GM19438 (cell line): ENCODE results near the gene KAT8.
"Not testable (repeated sequence)": the region's sequence is repeated elsewhere in the genome, so short reads cannot be mapped to it uniquely, and the experiment has no call there.

Experiments used
- ATAC-seq: cut with Tn5 transposase; IDR thresholded peaks from one replicate; pipeline ENCODE4 v1.9.1; 2021; ENCODE audit warnings: low read depth; ENCODE audit not compliant: unreplicated experiment

KAT8 gene

DNA sequence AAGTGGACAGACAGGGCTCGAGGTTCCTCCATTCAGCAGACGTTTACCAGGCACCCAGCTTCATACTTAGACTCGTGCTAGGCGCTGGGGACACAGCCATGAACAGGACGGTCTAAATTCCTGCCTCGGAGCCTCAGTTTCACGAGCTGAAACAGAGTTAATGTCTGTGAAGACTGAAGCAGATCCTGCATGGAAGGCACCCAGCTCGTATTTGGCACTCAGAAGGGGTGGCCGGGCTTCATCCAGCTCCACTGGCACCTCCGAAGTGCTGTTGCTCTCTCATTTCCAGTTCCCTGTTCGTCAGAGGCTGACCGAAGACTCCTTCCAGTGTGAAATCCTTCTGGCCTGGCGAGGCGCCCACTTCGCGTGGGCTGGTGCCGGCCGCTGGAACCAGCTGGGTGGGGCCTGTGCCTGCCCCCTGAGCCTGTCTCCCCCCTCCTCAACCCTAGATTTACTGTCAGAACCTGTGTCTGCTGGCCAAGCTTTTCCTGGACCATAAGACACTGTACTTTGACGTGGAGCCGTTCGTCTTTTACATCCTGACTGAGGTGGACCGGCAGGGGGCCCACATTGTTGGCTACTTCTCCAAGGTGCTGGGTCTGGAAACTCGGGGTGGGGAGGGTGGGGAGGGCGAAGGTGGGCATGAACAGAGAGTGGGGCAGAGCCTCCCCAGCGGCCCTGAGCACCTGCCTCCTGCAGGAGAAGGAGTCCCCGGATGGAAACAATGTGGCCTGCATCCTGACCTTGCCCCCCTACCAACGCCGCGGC lies 12.3 kb downstream of the KAT8 start:
- no peak for ATAC-seq

DNA sequence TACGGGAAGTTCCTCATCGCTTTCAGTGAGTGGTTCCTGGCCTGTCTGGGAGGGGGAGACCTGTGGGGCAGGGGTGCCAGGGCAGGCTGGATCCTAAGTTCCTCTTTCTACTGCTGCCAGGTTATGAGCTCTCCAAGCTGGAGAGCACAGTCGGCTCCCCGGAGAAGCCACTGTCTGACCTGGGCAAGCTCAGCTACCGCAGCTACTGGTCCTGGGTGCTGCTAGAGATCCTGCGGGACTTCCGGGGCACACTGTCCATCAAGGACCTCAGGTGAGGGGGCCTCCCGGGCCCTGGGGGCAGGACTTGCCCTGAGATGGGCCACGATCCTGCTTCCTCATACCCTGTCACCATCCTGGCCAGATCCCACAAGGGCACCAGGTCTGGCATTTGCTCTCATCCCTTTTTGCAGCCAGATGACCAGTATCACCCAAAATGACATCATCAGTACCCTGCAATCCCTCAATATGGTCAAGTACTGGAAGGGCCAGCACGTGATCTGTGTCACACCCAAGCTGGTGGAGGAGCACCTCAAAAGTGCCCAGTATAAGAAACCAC lies 12.9 kb downstream of the KAT8 start:
- no peak for ATAC-seq

DNA sequence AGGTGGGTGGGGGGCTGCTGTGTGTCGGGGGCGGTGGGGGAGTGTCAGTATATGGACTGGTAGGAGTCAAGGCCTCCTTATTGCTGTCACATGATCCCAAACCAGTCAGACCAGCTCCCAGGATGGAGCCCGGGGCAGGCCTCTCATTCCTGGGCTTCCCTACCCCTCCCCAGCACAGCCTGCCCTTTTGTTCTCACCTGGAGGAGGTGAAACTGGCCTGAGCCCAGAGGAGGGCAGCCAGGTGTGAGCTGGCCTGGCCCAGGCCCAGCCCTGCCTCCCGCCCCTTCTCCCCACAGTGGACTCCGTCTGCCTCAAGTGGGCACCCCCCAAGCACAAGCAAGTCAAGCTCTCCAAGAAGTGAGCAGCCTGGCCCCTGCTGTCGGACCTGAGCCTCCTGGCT lies 13.4 kb downstream of the KAT8 start:
- no peak for ATAC-seq

DNA sequence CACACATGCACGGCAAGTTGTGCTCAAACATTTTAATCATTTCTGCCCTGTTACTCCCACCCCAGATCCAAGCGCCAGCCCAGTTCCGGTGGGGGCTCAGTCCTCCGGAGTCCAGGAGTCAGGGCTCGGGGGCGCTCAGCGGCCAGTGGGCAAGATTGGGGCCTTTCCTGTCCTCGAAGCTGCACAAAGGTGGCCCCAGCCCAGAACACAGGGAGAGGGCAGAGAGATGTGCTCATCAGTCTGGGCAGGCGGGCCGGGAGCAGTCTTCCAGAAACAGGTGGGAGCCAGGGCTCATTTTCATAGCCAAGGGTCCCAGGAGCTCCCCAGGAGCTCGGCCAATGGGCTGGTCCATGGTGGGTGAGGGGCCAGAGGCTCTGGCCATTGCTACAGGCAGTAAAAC lies 14.0 kb downstream of the KAT8 start:
- no peak for ATAC-seq

DNA sequence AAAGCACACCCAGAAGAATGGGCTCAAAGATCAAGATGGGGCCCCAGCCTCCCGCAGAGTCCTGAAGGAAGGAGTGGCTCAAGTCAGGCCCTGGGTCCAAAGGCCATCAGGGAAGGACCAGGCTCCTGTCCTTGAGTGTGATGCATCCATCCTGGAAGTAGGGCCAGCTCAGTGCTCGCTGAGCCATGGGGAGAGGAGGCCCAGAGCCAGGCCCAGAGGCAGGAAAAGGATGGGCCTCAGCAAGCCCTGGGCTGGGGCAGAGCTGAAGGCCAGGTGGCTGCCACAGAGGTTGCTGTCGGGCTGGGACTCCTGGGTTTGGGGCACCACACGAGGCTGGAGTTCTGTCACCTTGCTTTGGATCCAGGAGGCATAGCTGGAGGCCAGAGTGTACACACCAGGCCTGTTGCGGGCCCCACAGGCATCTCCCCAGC lies 14.4 kb downstream of the KAT8 start:
- no peak for ATAC-seq

DNA sequence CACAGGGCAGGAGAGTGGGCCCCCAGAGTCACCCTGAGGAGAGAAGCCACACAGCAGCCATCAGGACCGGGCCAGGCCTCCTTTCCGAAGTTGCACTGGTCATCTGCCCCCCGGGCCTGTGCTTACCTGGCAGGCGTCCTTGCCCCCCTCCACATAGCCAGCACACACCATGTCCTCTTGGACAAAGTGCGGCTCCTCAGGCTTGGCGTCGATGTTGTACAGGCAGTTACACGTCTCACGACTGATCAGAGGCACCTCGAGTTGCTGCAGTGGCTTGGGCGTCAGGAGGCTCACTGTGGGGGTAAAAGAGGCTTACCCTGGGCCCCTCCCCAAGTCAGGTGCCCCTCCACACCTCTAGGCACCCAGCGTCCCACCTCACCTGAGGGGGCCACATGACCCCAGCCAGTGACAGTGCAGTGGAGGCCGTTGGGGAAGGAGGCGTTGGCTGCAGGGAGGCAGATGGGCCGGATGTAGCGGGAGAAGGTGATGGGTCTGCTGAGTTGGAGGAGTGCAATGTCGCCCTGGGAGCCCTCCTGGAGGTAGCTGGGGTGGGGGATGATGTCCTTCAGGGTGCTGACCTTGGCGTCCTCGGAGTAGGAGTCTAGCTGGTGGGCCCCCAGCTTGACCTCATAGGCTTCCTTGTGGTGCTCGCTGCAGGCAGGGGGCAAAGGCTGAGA lies 15.0 kb downstream of the KAT8 start:
- no peak for ATAC-seq

DNA sequence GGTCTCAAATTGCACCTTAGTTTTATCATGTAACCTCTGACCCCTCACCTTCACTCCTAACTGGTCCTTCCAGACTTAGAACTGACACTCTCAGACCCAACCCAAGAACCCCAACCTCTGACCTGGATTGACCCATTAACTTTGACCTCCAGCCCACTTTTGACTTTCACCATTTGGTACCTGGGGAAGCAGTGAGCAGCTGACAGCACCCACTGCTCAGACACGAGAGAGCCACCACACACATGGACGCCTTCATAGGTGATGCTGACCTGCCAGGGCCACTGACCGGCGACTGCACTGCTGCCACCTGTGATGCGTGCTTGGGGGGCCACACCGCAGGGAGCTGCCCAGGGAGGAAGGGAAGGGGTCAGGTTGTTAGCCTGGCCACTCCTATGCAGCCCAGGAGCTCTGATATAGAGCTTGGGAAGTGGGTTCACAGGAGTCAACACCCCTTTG lies 15.6 kb downstream of the KAT8 start:
- ATAC-seq = no peak

DNA sequence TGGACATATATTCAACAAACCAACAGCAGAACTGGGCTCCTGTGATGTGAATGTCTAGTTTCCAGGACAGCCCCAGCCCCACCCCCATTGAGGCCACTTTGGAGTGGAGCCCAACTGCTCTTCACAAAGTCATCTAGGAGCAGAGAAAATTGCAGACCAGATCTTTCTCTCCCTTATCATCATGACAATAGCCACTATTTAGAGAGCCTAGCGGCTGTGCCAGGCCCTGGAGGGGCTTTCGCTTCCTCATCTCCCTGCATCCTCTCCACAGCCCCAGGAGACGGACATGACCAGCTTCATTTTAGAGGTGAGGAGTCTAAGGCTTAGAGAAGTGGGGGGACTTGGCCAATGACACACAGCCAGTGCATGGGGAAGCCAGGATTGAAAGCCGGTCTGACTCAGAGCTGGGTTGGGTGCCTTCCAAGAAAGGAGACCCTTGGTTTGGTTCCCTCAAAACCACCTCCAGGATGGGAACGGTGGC lies 16.7 kb downstream of the KAT8 start:
- no peak for ATAC-seq

DNA sequence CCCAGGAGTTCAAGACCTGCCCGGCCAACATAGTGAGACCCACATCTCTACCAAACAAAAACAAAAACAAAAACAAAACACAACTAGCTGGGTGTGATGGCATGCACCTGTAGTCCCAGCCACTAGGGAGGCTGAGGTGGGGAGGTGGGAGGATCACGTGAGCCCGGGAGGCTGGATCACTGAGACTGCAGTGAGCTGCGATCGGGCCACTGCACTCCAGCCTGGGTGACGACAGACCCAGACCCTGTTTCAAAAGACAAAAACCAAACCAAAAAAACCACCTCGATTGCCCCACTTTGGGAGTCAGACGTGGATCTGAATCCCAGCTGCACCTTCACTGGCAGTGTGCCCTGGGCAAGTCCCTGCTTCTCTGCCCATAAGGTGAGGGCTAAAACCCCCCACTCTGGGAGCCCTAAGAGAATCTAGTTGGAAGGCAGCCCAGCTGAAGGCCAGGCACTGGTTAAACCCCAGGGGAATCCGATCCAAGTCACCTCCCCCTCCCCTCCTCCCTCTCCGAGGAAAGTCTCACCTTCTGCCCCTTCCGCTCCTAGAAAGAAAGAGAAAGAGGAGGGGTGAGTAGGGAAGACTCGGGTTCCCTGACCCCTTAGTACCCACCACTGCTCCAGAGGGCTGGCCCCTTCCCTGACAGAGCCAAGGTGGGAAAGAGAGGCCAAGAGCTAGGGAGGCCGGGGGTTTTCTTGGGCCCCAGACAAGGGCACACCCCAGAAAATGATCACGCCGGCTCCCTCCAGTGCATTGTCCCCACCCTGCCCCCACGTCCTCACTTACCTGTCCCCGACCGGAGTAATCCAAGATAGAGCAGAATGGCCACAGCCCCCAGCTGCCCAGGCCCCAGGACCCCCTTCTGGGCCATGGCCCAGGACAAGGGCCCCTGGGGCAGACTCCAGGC lies 17.4 kb downstream of the KAT8 start:
- ATAC-seq = no peak

DNA sequence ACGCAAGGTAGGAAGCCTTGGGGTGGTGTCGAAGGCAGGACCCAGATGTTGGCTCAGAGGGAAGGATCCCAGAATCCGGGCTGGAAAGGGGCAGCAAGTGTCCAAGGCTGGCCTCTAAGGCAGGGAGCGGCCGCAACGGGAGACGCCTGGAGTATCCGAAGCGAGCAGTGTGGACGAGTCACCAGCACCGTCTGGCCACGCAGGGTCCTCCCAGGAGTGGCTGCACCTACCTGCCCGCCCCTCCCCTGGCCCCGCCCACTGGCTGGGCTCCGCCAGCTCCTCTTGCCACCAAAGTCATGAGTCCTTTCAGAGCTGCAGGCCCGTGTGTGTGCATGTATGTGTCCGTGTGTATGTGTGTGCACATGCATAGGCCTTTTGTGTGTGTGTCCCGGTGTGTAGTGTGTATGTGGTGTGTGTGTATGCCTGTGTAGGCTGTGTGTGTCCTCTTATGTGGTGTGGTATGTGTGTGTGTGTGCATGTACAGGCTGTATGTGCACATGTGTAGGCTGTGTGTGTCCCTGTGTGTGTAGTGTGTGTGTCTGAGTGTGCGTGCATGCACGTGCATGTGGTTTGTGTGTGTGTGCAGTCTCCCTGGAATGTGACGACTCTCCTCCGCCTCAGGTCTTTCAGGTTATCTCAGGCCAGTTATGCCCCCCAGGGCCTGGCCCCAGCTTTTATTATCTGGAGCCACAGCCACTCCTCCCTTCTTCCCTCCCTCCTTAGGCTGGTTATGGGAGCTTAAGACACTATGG lies 18.2 kb downstream of the KAT8 start, which contains the start of gene PRSS8:
Gene PRSS8, minus strand, starts transcription at position 193 of the 752 bp plus-strand sequence. CDS start 229 bp downstream, outside the sequence.
- ATAC-seq = no peak

DNA sequence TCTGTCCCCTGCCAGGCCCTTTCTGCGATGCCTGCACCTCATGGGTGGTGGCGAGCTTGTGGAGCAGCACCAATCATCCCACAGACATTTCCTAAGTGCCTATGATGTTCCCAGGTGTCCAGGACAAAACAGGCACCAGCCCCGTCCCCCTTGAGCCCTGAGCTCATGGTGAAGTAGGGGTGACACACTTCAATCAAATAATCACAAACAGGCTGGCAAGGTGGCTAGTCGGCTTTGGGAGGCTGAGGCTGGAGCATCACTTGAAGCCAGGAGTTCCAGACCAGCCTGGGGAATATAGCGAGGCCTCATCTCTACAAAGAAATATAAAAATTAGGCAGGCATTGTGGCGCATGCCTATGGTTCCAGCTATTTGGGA lies 18.8 kb downstream of the KAT8 start:
- ATAC-seq = no peak

DNA sequence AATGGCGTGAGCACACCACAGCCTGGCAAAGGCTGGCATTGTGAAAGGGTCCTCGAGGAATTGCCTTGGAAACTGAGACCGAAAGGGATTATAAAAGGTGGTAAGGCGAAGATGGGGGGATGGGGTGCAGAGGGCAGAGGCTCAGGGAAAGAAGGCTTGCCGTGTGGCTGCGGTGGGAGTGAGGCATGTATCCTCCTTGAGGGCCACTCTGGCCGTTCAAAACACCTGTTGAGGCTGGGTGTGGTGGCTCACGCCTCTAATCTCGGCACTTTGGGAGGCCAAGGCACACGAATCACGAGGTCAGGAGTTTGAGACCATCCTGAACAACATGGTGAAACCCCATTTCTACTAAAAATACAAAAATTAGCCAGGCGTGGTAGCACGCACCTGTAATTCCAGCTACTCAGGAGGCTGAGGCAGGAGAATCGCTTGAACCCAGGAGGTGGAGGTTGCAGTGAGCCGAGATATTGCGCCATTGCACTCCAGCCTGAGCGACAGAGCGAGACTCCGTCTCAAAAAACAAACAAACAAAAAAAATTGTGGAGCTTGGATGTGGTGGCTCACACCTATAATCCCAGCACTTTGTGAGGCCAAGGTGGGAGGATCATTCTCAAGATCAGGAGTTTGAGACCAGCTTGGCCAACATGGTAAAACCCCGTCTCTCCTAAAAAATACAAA lies 19.5 kb downstream of the KAT8 start:
- ATAC-seq = not testable (repeated sequence)

DNA sequence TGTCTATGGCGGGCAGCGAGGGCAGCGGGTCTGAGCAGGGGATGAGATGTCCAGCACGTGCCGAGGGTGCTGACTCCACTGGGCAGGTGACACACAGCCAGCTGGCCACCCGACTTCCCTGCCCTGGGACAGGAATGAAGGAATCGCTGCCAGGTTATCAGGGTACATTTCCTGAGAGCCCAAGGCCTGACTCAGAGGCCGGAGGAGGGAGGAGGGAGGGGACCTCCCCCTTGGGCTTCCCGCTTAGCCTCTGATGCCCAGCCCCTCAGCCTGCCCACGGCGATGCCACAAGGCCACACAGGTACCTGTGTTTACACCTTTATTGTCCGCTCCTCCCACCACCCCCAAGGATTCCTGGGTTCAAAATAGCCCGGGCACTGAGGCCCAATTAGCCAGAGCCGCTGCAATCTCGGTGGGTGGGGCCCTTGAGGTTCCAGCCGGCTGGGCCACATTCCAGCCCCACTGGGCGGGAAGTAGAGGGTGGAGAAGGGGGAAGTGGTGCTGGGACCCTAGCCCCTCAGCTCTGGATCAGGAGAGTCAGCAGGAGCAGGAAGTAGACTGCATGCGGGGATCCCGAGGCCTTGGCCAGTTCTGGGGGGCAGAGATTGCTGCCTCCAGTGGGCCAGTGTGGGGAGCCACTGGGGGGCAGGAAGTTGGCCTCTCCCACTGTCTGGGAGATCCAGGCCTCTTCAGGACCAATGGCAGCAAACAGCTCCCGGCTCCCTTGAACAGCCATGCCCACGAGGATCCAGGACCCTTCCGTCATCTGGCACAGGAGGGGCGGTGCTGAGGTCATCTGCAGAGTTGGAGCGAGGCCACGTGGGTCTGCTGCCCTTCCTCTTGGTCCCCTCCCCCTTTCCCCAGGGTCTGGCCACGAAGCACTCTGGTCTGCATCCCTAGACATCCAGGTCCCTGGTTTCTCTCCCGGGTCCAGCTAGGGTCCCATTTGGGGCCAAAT lies 21.4 kb downstream of the KAT8 start:
- no peak for ATAC-seq

DNA sequence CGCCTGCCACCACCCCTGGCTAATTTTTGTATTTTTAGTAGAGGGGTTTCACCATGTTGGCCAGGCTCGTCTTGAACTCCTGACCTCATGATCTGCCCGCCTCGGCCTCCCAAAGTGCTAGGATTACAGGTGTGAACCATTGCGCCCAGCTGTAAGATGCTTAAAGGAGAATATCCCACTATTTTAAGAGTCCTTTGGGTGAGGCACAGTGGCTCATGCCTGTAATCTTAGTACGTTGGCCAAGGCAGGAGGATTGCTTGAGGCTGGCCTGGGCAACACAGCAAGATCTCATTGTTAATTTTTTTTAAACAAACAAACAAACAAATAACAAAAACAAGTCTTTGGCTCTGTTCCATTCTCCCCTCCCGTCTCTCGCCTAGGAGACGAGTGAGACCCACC lies 23.6 kb downstream of the KAT8 start:
- ATAC-seq = not testable (repeated sequence)

DNA sequence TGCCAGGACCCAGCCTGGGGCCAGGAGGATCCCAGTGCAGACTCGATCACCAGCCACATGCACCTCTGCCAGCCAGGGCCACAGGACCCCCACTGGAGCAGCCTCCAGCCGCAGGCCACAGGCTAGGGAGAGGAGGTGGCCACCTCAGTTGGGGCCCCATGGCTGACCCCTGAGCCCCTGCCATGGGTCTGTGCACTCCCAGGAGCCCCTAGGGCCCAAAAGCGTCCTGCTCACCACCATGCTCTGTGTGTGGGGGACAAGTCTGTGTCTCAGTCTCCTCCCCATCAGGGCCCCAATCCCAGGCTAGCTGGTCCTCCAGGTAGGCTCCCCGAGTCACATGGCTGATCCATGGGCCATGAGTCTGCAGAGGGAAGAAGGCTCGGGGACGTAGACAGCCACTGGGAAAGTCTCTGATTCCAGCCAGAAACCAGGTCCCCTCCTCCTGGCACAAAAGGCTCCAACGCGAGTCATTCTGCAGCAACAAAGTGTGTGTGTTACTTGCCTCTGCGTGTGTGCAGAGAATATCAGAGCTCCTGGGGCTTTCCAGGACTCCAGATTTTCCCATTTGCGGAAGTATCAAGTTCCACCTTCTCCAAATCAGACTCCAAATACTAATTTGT lies 24.1 kb downstream of the KAT8 start:
- no peak for ATAC-seq

DNA sequence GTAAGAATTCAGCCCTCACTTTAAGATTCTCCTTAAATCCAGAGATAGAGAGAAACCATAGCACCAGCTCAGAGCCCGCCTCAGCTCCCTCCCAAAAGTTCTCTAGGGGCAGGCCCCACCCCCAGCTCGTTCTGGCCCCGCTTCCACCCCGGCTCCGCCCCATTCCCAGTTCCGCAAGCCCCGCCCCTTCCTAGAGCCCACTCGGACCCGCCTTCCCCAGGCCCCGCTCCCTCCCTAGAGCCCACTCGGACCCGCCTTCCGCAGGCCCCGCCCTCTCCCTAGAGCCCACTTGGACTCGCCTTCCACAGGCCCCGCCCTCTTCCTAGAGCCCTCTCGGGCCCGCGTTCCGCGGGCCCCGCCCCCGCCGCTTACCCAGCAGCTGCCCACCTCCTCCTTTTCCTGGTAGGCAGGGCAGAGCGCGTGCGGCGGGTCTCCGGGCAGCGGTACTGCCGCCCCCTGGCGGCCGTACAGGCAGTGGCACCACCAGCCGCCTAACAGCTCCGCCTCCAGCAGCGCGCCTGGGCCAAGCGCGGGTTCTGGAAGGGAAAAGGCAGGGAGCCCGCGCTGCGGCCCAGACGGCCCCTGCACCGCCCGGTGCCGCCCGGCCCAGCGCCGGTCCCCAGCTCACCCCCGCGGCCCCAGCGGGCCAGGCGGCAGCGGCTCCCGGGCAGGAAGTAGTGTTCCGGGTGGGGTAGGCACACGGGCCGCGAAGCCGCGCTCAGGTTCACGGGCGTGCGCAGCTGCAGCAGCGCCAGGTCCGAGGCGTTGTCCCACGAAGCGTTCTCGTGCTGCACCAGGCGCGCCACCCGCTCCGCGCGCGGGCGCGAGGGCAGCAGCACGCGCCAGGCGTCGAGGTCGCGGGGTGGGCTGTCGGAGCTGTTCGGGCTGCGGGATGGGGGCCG lies 24.9 kb downstream of the KAT8 start:
- ATAC-seq = peak; percentile 93
